Mononuclear cell (primary cell): Measurements from ENCODE around the gene PLA2G4D. TPM values are rescaled to one million over a fixed set of nuclear protein-coding genes. Genes with fewer than 3 reads are reported as not detected.
"Not testable (repeated sequence)": the region's sequence is repeated elsewhere in the genome, so short reads cannot be mapped to it uniquely, and the experiment has no call there.

Experiments
- H3K27me3 ChIP-seq: 2 replicates; pipeline ENCODE4 v1.6.0; 2011; ENCODE audit warnings: low read length, control low read depth; ENCODE audit not compliant: insufficient read depth
- H3K4me1 ChIP-seq: 2 replicates; pipeline ENCODE4 v1.5.1; 2011; ENCODE audit warnings: mild to moderate bottlenecking, low read length, control low read depth; ENCODE audit not compliant: insufficient read depth
- H3K4me3 ChIP-seq: 2 replicates; pipeline ENCODE4 v1.5.1; 2011; ENCODE audit warnings: mild to moderate bottlenecking, low read length, moderate library complexity
- H3K9me3 ChIP-seq: 2 replicates; pipeline ENCODE4 v1.5.1; 2011; ENCODE audit warnings: low read depth, mild to moderate bottlenecking, control low read depth, low read length
- total RNA-seq: library from RNA; depleted of rRNA; stranded (reverse); fragments of >200 nt; gene quantifications from one replicate; pipeline ENCODE4 v1.2.3, GENCODE V29; 2012

The PLA2G4D gene
- total RNA-seq, 1 donor = not detected

DNA sequence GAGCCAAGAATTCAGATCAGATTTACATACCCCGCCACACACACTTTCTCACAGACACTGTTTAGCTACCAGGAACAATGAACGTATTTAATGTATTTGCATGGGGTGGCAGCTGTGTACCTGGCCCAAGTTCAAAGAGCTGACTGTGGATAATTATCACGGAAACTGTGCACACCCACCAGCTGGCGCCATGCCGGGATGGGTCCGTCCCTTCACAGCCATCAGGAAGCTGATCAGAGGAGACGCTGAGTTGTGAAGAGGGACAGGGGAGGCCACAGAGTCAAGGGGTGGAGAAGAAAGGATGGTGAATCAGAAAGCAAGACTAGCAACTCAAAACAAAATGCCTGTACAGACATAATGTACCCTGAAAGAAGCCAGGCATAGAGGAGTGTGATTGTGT is 13.1 kb upstream of the PLA2G4D start:
- Histone ChIP-seq H3K27me3 (no peaks in the 10 kb centered on the region), H3K9me3 (no peaks in the 10 kb centered on the region), H3K4me1 (peaks cover 73% of the 10 kb centered on the region), H3K4me3 (no peak overlapping the region)

GRCh38 chr15:42106288-42106687 is 11.9 kb upstream of the PLA2G4D start:
- peaks cover 62% of the 10 kb centered on the region for H3K4me1 ChIP-seq
- no peaks in the 10 kb centered on the region for H3K27me3 ChIP-seq
- H3K9me3 ChIP-seq = no peaks in the 10 kb centered on the region
- H3K4me3 ChIP-seq = no peak overlapping the region

DNA sequence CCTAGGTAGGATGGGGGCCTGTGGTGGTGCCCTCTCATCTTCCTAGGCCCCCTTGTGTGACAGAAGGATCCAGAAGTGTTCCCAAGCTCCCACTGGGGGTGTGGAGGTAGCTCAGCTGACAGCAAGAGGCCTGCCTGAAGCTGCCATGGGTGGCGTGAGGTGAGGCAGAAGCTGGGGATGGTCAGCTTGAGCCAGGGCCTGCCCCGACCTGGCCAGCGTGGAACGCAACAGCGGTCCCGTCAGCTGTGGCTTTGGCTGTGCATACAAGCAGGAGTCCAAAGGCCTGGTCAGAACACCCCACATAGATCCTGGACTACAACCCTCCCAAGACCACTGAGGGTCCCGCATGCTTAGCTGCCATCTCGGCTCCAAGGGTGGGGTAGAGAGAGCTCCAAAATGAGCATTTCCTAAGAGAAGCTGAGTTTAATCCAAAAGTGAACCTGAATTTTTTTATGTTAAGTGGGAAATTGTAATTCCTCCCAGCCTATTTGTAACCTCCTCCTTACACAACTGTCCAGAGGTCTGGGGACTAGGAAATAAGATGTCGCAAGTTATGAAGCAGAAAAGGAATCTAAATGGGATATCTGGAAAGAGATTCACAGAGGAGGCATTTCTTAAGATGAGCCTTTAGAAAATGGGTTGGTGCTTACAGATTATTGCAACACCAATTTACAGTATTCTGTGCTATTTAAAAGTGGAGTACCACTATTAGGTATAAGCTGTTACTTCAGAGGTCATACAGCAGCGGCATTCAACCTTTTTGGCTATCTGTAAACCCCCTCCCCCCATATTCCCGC is 9.9 kb upstream of the PLA2G4D start:
- H3K27me3 ChIP-seq = no peaks in the 10 kb centered on the region
- H3K9me3 ChIP-seq = no peaks in the 10 kb centered on the region
- no peak overlapping the region for H3K4me3 ChIP-seq
- peaks cover 59% of the 10 kb centered on the region for H3K4me1 ChIP-seq

DNA sequence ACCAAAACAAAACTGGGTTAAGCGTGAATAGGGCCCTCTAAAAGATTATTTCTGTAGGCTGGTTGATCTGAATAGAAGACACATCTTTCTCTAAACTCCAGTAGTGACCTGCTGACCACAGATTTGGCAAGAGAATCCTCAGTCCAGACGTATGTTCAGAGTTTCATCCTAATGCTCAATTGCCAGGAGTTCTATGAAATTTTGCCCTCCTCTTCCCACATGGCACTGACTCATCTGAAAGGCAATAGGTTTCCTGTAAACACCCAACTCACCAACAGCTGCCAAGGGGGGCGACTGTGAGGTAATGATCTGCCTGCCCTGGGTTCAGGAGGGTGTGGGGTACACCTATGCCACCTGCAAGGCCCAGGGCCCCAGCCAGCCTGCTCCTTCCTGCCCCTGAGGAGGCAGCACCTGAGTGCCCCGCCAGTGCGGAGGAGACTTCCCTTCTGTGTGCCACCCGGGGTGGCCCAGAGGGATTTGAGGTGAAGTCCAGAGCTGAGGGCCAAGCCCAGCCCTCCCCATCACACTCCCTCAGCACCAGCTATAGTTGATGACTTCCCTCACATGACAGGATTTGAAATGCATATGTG is 8.4 kb upstream of the PLA2G4D start:
- Histone ChIP-seq H3K4me1 (peaks cover 45% of the 10 kb centered on the region), H3K9me3 (no peaks in the 10 kb centered on the region), H3K27me3 (no peaks in the 10 kb centered on the region), H3K4me3 (no peak overlapping the region)

- H3K27me3 ChIP-seq = no peaks in the 10 kb centered on the region
- H3K4me1 ChIP-seq = peaks cover 45% of the 10 kb centered on the region
- no peak overlapping the region for H3K4me3 ChIP-seq
- no peaks in the 10 kb centered on the region for H3K9me3 ChIP-seq
These were observed 7.5 kb upstream of the PLA2G4D start for GRCh38 chr15:42101861-42102260.

- H3K9me3 ChIP-seq = no peaks in the 10 kb centered on the region
- no peak overlapping the region for H3K4me3 ChIP-seq
- H3K4me1 ChIP-seq = peaks cover 28% of the 10 kb centered on the region
- no peaks in the 10 kb centered on the region for H3K27me3 ChIP-seq
These were observed 5.8 kb upstream of the PLA2G4D start for GRCh38 chr15:42100021-42100800.

DNA sequence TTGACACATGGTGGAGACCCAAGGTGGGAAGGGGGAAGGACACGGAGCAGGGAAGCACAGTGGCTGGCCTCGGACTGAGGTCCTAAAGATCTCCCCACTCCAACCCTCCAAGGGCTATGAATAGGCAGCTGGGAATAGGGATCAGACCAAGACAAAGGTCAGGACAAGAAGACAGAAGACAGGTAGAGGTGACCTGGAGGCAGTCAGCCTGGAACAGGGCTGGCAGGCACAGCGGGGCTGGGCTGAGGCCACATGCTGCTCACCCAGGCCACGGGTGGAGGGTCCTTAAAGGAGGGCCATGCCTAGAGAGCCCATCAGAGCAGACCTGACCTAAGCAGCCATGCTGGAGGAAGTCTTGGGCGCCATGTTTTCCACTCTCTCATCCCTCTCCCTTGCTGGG is 2.7 kb upstream of the PLA2G4D start:
- Histone ChIP-seq H3K4me1 (peaks cover 13% of the 10 kb centered on the region), H3K9me3 (no peaks in the 10 kb centered on the region), H3K4me3 (no peak overlapping the region), H3K27me3 (no peaks in the 10 kb centered on the region)

- H3K27me3 ChIP-seq = no peaks in the 10 kb centered on the region
- H3K9me3 ChIP-seq = no peaks in the 10 kb centered on the region
- H3K4me1 ChIP-seq = no peaks in the 10 kb centered on the region
- no peak overlapping the region for H3K4me3 ChIP-seq
These were observed 396 bp downstream of the PLA2G4D start for GRCh38 chr15:42093966-42094365.

- H3K27me3 ChIP-seq = no peaks in the 10 kb centered on the region
- no peak overlapping the region for H3K4me3 ChIP-seq
- H3K4me1 ChIP-seq = no peaks in the 10 kb centered on the region
- H3K9me3 ChIP-seq = no peaks in the 10 kb centered on the region
These were observed 1.7 kb downstream of the PLA2G4D start for GRCh38 chr15:42092398-42093318.

- not testable (repeated sequence) for H3K27me3 ChIP-seq, H3K9me3 ChIP-seq, H3K4me3 ChIP-seq, H3K4me1 ChIP-seq
These were observed 2.5 kb downstream of the PLA2G4D start for GRCh38 chr15:42091753-42092397.

- Histone ChIP-seq H3K4me1 (no peaks in the 10 kb centered on the region), H3K4me3 (no peak overlapping the region), H3K27me3 (no peaks in the 10 kb centered on the region), H3K9me3 (no peaks in the 10 kb centered on the region)
These were observed 3.6 kb downstream of the PLA2G4D start for GRCh38 chr15:42090781-42091180.

- Histone ChIP-seq H3K4me1 (no peaks in the 10 kb centered on the region), H3K9me3 (no peaks in the 10 kb centered on the region), H3K4me3 (no peak overlapping the region)
These were observed 4.0 kb downstream of the PLA2G4D start for GRCh38 chr15:42090370-42090769.

DNA sequence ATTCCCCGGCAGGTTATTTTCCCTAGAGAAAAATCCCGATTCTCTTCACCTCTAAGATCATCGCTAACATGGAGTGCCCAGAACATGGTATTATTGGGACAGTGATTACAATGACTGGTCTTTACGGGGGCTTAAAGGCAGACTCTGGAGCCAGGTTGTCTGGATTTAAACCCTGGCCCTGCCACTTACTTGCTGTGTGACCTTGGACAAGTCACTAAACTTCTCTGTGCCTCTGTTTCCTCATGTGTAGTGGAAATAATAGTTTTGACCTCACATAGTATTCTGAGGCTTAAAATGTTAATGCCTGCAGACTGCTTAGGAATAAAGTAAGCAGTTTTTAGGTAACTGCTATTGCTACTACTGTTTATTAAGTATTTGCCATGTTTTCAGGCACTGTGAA is 4.4 kb downstream of the PLA2G4D start:
- no peaks in the 10 kb centered on the region for H3K27me3 ChIP-seq
- H3K4me3 ChIP-seq = no peak overlapping the region
- H3K4me1 ChIP-seq = no peaks in the 10 kb centered on the region
- H3K9me3 ChIP-seq = no peaks in the 10 kb centered on the region

More at GRCh38 chr15:42090370-42090769, 4.0 kb downstream of the PLA2G4D start:
- H3K27me3 ChIP-seq = no peaks in the 10 kb centered on the region
